SU-DHL-6 (cell line): ENCODE measurements around the gene ZYG11B.

ENCODE experiments used
- EZH2phosphoT487 ChIP-seq: fragments of 200-600 bp; sonication (generic), shearing (Covaris generic); conservative IDR thresholded peaks from 2 replicates; pipeline ENCODE4 v1.6.1; 2018; ENCODE audit warnings: mild to moderate bottlenecking, antibody characterized with exemption, low read length, moderate library complexity, mixed read lengths
- TF ChIP-seq, protein P1 (sequence below): fragments of 200-600 bp; sonication (generic); IDR thresholded peaks from one replicate; pipeline ENCODE4 v1.5.1; 2017; ENCODE audit warnings: antibody characterized with exemption, mild to moderate bottlenecking, low read length, moderate library complexity; ENCODE audit not compliant: insufficient read depth, poor library complexity, severe bottlenecking

DNA sequence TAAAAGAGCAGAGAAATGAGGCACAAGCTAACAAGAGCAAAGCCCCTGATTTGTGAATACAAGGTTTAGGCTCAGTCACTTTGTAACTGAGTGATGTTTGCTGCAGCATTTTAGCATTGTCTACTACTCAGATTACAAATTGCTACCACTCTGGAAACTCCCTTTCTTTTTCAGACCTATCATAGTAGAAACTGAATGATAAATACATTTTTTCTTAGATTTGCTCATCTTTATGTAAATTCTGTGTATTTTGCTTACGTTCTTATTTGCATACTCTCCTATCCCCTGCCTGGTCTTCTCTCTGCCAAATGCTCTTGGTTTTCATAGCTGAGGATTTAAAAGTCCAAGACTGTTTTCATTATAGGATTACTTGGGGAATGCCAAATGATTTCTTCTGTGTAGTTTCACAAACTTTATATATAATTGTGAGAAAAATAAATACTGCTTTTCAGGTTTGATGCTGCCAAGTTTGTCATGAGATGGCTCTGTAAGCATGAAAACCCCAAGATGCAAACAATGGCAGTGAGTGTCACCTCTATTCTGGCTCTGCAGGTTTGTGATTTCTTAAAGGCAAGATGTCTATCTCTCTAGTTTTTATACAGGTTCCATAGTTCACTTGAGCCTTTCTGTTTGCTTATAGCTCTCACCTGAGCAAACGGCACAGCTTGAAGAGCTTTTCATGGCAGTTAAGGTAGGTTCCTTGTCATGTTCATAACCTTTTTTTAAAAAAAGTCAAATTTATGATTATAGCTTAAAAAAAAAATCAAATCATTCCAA lies 141.0 kb downstream of the ZYG11B start:
- TF ChIP-seq, protein P1, sequence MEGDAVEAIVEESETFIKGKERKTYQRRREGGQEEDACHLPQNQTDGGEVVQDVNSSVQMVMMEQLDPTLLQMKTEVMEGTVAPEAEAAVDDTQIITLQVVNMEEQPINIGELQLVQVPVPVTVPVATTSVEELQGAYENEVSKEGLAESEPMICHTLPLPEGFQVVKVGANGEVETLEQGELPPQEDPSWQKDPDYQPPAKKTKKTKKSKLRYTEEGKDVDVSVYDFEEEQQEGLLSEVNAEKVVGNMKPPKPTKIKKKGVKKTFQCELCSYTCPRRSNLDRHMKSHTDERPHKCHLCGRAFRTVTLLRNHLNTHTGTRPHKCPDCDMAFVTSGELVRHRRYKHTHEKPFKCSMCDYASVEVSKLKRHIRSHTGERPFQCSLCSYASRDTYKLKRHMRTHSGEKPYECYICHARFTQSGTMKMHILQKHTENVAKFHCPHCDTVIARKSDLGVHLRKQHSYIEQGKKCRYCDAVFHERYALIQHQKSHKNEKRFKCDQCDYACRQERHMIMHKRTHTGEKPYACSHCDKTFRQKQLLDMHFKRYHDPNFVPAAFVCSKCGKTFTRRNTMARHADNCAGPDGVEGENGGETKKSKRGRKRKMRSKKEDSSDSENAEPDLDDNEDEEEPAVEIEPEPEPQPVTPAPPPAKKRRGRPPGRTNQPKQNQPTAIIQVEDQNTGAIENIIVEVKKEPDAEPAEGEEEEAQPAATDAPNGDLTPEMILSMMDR = no peak
- TF ChIP-seq EZH2phosphoT487 = no peak
